GM23338 (cell line): ENCODE data around the gene STN1. TPM values are rescaled to one million over a fixed set of nuclear protein-coding genes. Genes with fewer than 3 reads are reported as not detected.
A peak's percentile ranks its signal among the peaks of the same experiment; 100 is the strongest.

Source experiments
- ATAC-seq: fragments of 200-7000 bp; cut with Tn5 transposase; 3 replicates; pipeline ENCODE4 v1.9.1; 2020
- DNase-seq: peaks from one replicate; pipeline ENCODE4 v3.0.0-alpha.2; 2015; ENCODE audit warnings: low spot score
- H2AFZ ChIP-seq: fragments of 200-600 bp; sonication (generic); 2 replicates; pipeline ENCODE4 v1.8.0; 2016; ENCODE audit warnings: antibody characterized with exemption, mild to moderate bottlenecking, moderate library complexity
- H3F3A ChIP-seq: fragments of 200-600 bp; sonication (generic); replicated peaks from 2 replicates; pipeline ENCODE4 v1.8.0; 2017; ENCODE audit warnings: antibody characterized with exemption, mixed run types, low read depth
- H3K27ac ChIP-seq: fragments of 200-600 bp; sonication (generic); 2 replicates; pipeline ENCODE4 v1.6.1; 2016; ENCODE audit warnings: low read depth
- H3K27me3 ChIP-seq: fragments of 200-600 bp; sonication (generic); 2 replicates; pipeline ENCODE4 v1.8.0; 2016; ENCODE audit warnings: mild to moderate bottlenecking, mixed run types, moderate library complexity; ENCODE audit not compliant: insufficient read depth
- H3K36me3 ChIP-seq: fragments of 200-600 bp; sonication (generic); 2 replicates; pipeline ENCODE4 v1.8.0; 2016; ENCODE audit warnings: mild to moderate bottlenecking; ENCODE audit not compliant: insufficient read depth
- H3K4me1 ChIP-seq: fragments of 200-600 bp; sonication (generic); 2 replicates; pipeline ENCODE4 v1.8.0; 2016; ENCODE audit warnings: mild to moderate bottlenecking, moderate library complexity; ENCODE audit not compliant: insufficient read depth
- H3K4me2 ChIP-seq: fragments of 200-600 bp; sonication (generic); 2 replicates; pipeline ENCODE4 v1.7.1; 2017; ENCODE audit warnings: mixed run types
- H3K4me3 ChIP-seq: fragments of 200-600 bp; sonication (generic); 2 replicates; pipeline ENCODE4 v1.6.1; 2016; ENCODE audit warnings: mixed run types
- H3K79me2 ChIP-seq: fragments of 200-600 bp; sonication (generic); replicated peaks from 2 replicates; pipeline ENCODE4 v1.8.0; 2017; ENCODE audit warnings: mild to moderate bottlenecking; ENCODE audit not compliant: insufficient read depth
- H3K9me2 ChIP-seq: fragments of 200-600 bp; sonication (generic); 2 replicates; pipeline ENCODE4 v1.8.0; 2017; ENCODE audit not compliant: insufficient read depth
- H4K20me1 ChIP-seq: fragments of 200-600 bp; sonication (generic); replicated peaks from 2 replicates; pipeline ENCODE4 v1.8.0; 2017; ENCODE audit warnings: mild to moderate bottlenecking; ENCODE audit not compliant: insufficient read depth
- H3K27ac Mint-ChIP-seq: 2 replicates; pipeline ENCODE4 v1.8.0; 2020; ENCODE audit warnings: inconsistent platforms, mild to moderate bottlenecking, moderate library complexity, mixed read lengths
- H3K27me3 Mint-ChIP-seq: 3 replicates; pipeline ENCODE4 v1.8.0; 2022; ENCODE audit warnings: low read depth, mild to moderate bottlenecking, moderate library complexity, mixed read lengths, inconsistent platforms; ENCODE audit not compliant: insufficient read depth, poor library complexity
- H3K36me3 Mint-ChIP-seq: 3 replicates; pipeline ENCODE4 v1.8.0; 2021; ENCODE audit warnings: low read depth, mild to moderate bottlenecking, inconsistent platforms, moderate library complexity, mixed read lengths
- H3K4me1 Mint-ChIP-seq: 3 replicates; pipeline ENCODE4 v1.8.0; 2020; ENCODE audit warnings: mild to moderate bottlenecking, inconsistent platforms, mixed read lengths
- H3K4me3 Mint-ChIP-seq: 3 replicates; pipeline ENCODE4 v1.8.0; 2021; ENCODE audit warnings: moderate library complexity, mild to moderate bottlenecking, inconsistent platforms, mixed read lengths
- H3K9me3 Mint-ChIP-seq: 3 replicates; pipeline ENCODE4 v1.8.0; 2020; ENCODE audit warnings: moderate library complexity, mild to moderate bottlenecking, inconsistent platforms, mixed read lengths
- CREB1 ChIP-seq: fragments of 250-450 bp; sonication (Bioruptor Pico); IDR thresholded peaks from 2 replicates; pipeline ENCODE4 v1.5.0; 2020; ENCODE audit warnings: low read depth, mild to moderate bottlenecking, moderate library complexity
- CTCF ChIP-seq, 2 experiments: fragments of 200-600 bp in 1 of 2; sonication (generic) in 1 of 2; conservative IDR thresholded peaks; 2 replicates each; pipeline versions ENCODE4 v1.5.1 to v1.6.1; 2016 to 2017; ENCODE audit warnings: antibody characterized with exemption in 2 of 2, low read depth in 2 of 2, mild to moderate bottlenecking in 2 of 2, moderate library complexity in 1 of 2
- ETS1 ChIP-seq: IDR thresholded peaks from 2 replicates; pipeline ENCODE4 v1.6.1; 2016; ENCODE audit warnings: antibody characterized with exemption
- EZH2phosphoT487 ChIP-seq: fragments of 200-600 bp; sonication (generic); IDR thresholded peaks from one replicate; pipeline ENCODE4 v1.8.1; 2018; ENCODE audit warnings: antibody characterized with exemption; ENCODE audit not compliant: unreplicated experiment
- REST ChIP-seq: IDR thresholded peaks from one replicate; pipeline ENCODE4 v1.6.1; 2018; ENCODE audit warnings: antibody characterized with exemption; ENCODE audit not compliant: unreplicated experiment
- ZNF331 ChIP-seq: fragments of 250-450 bp; sonication (Bioruptor Pico); IDR thresholded peaks from 2 replicates; pipeline ENCODE4 v1.5.0; 2020; ENCODE audit warnings: low read depth, mild to moderate bottlenecking, moderate library complexity
- ZNF462 ChIP-seq: fragments of 250-450 bp; sonication (Bioruptor Pico); IDR thresholded peaks from 2 replicates; pipeline ENCODE4 v1.5.0; 2020; ENCODE audit warnings: mild to moderate bottlenecking, moderate library complexity
- polyA plus RNA-seq: library from polyadenylated mRNA; unstranded; fragments of >200 nt; fragmentation: Nextera tagmentation; extraction: Ambion mirVana; gene quantifications from 2 replicates; pipeline ENCODE4 v1.2.1, GENCODE V29; 2016
- total RNA-seq: library from RNA; depleted of rRNA; stranded (reverse); fragments of >200 nt; shearing (Covaris generic); gene quantifications from 2 replicates; pipeline ENCODE4 v1.2.3, GENCODE V29; 2014

Gene STN1
- total and polyA plus RNA-seq, 2 experiments from 2014 or later = 7.2 to 11.3 TPM

GRCh38 chr10:103871006-103871405 lies 47.0 kb downstream of the STN1 start:
- H3K4me1 Mint-ChIP-seq = peaks cover 16% of the 10 kb centered on the region
- 0 out of 2 replicates have a peak overlapping the region, but pooled peaks have one; percentile 55 for H3K27ac Mint-ChIP-seq
- H3K4me2 ChIP-seq = no peak overlapping the region
- no peak overlapping the region for H3K4me3 ChIP-seq
- TF ChIP-seq CREB1 (no peak), EZH2phosphoT487 (no peak), ETS1 (no peak)
- H2AFZ ChIP-seq = peak overlapping the region; percentile 39; the same call in 1 of the 2 replicates
- no peaks in the 10 kb centered on the region for H3K4me1 ChIP-seq
- no peaks in the 10 kb centered on the region for H3K9me2 ChIP-seq
- H3K36me3 Mint-ChIP-seq = no peaks in the 10 kb centered on the region
- H3F3A ChIP-seq = no peaks in the 10 kb centered on the region
- H3K27ac ChIP-seq = no peak overlapping the region
- H4K20me1 ChIP-seq = no peaks in the 10 kb centered on the region
- no peaks in the 10 kb centered on the region for H3K36me3 ChIP-seq
- DNase-seq (no peak), ATAC-seq (peak; percentile 41)
- H3K27me3 ChIP-seq = no peaks in the 10 kb centered on the region
- no peaks in the 10 kb centered on the region for H3K9me3 Mint-ChIP-seq
- no peaks in the 10 kb centered on the region for H3K79me2 ChIP-seq
- no peak overlapping the region for H3K4me3 Mint-ChIP-seq
- H3K27me3 Mint-ChIP-seq = peaks cover 4% of the 10 kb centered on the region

GRCh38 chr10:103870516-103870915 lies 47.5 kb downstream of the STN1 start:
- Histone ChIP-seq H3K27ac (no peak overlapping the region), H2AFZ (peak overlapping the region; percentile 39), H4K20me1 (no peaks in the 10 kb centered on the region), H3F3A (no peaks in the 10 kb centered on the region), H3K4me3 (no peak overlapping the region), H3K4me1 (no peaks in the 10 kb centered on the region), H3K9me2 (no peaks in the 10 kb centered on the region), H3K4me2 (no peak overlapping the region), H3K79me2 (no peaks in the 10 kb centered on the region), H3K36me3 (no peaks in the 10 kb centered on the region), H3K27me3 (no peaks in the 10 kb centered on the region)
- DNase-seq (peak; percentile 23), ATAC-seq (peak; percentile 90)
- Mint-ChIP-seq H3K27me3 (peaks cover 4% of the 10 kb centered on the region), H3K27ac (0 out of 2 replicates have a peak overlapping the region, but pooled peaks have one; percentile 55), H3K9me3 (peaks cover under 1% of the 10 kb centered on the region; the same call in 1 of the 3 replicates), H3K36me3 (no peaks in the 10 kb centered on the region), H3K4me3 (no peak overlapping the region), H3K4me1 (peaks cover 16% of the 10 kb centered on the region)
- TF ChIP-seq CTCF (conservative IDR thresholded peaks at IDR 0.05; ENCODE audit: low read depth in 2 of 2) (no peak), ZNF462 (CRISPR knock-in tag) (no peak), EZH2phosphoT487 (no peak), REST (no peak), ETS1 (no peak), ZNF331 (no peak)
